CMK (cell line): Measurements from ENCODE around the gene CYP26B1.

Experiments
- DNase-seq: peaks from one replicate; pipeline ENCODE4 v3.0.0-alpha.2; 2010; ENCODE audit warnings: low read depth

The CYP26B1 gene, protein sequence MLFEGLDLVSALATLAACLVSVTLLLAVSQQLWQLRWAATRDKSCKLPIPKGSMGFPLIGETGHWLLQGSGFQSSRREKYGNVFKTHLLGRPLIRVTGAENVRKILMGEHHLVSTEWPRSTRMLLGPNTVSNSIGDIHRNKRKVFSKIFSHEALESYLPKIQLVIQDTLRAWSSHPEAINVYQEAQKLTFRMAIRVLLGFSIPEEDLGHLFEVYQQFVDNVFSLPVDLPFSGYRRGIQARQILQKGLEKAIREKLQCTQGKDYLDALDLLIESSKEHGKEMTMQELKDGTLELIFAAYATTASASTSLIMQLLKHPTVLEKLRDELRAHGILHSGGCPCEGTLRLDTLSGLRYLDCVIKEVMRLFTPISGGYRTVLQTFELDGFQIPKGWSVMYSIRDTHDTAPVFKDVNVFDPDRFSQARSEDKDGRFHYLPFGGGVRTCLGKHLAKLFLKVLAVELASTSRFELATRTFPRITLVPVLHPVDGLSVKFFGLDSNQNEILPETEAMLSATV

DNA sequence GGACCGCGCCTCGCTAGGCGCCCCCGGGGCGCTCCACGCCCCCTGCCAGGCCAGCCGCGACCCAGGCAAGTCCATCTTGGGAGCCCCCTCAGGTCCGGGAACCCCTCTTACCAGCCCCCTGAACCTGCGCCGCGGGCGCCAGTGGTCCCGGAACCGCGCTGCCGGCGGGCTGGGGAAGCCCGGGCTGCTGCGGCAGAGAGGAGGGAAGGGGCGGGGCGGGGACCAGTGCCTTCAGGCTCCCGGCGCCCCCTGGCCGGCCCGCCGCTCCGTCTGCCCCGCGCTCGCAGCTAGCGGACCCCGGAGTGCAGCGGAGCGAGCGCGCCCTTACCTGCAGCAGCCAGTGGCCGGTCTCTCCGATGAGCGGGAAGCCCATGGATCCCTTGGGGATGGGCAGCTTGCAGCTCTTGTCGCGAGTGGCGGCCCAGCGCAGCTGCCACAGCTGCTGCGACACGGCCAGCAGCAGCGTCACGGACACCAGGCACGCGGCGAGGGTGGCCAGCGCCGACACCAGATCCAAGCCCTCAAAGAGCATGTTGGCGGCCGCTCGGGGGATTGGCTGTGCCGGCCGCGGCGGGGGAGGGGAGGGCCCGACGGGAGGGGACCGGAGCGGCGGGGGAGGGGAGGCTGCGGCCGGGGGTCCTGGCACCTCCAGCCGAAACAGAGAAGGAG lies at the start of gene CYP26B1:
Gene CYP26B1, minus strand, starts transcription at position 560 of the 669 bp plus-strand sequence. Its CDS starts 28 bp downstream, at position 532.
- DNase-seq = no peak

DNA sequence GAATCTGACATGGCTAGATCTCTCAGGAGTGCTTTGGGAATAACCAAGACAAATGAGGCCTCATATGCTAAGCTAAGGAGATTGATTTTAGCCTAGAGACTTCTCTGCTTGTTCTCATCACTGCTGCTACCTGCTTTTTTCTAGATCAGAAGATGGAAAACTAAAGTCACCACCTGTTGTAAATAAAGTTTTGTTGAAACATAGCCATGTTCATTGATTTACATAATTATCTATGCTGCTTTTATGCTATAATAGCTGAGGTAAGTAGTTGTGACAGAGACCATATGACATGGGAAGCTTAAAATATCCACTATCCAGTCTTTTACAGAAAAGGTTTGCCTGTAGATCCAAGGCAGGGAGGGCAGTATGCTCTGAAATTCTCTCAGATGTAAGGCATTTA lies 46.1 kb upstream of the CYP26B1 start:
- DNase-seq = no peak

DNA sequence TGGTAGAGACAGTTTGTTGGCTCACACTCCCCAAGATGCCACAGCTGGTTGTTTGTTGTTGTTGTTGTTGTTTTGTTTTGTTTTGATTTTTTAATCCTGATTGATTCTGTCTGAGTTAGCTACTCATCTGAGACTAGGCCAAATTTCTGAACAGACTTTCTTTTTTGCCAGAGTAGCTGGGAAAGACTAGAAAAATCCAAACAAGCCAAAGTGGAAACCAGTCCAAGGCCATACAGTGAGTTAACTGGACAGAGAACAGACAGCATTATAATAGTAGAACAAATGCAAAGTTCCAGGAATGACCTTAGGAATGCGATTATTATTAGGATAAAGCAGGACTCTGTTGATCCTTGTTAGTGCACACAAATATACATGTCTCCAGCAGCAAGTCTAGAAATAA lies 43.8 kb upstream of the CYP26B1 start:
- DNase-seq = no peak

DNA sequence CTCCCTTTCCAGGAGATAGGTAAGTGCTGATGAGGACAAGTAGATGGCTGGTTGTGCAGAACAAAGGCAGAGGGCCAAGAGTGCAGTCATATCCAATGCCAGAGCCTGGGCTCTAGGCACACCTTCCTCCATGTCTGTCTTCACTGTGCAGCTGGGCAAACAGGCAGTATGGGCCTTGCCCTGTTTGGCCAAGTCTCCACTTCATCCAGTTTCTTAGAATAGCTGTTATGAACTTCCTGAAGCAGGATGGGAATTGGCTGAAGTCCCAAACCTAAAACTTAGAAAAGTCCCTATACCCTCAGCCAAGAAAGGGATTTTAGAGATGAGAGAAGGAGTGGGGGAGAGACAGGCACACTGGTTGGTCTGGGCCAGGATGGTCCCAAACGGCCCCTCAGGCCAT lies 37.5 kb upstream of the CYP26B1 start:
- DNase-seq = no peak

DNA sequence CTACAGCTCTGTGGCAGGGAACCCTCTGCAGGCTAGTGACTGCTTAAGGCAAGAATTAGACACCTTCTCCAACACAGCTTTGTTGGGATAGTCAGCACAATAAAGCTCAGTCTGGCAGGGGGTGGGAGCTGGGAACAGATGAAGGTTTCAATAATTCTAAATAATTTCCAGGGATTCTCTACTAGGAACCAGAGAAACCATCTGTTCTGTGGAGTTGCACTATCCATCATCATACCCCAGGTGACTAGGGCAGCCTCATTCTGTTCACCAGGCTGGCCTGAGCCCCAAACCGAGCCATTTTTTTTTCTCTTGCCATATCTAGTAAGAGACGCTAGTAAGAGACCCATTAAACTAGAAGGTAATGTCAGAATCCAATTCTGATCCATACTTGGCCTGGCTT lies 35.8 kb upstream of the CYP26B1 start:
- DNase-seq = no peak

DNA sequence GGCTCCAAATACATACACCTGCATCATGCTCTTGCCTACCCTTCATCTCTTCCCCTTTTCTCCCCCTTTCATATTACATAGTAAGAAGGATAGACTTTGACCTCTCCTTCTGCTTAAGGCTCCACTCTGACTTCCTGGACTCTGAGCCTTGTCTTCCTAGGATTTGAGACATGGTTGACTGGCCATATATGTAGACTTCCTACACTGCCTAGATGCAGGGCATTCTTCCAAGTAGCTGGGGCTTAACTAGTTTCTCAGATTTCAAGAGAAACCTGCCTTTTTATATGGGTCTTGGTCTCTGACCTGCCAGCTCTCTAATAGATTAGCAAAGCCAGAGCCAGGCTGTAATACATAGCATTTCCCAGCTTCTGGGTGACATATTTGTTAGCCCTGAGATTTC lies 35.4 kb upstream of the CYP26B1 start:
- no peak for DNase-seq

DNA sequence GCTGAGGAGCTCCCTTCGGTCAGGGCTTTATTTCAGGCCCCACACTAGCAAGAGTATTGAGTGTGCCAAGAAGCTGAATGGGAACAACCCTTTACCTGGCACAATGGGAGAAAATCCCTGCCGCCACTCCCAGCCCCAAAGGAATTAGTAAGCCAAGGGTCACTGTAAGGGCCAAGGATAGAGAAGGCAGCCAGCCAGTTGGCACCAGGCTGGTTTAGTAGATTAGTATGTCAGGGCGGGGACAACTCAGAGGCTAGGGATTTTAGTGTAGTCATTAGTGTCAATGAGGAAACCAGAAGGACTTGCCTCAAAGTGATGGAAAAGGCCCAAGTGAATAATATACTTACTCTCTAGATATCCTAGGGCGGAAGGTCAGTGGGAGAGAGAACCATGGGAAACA lies 34.9 kb upstream of the CYP26B1 start:
- DNase-seq = no peak

DNA sequence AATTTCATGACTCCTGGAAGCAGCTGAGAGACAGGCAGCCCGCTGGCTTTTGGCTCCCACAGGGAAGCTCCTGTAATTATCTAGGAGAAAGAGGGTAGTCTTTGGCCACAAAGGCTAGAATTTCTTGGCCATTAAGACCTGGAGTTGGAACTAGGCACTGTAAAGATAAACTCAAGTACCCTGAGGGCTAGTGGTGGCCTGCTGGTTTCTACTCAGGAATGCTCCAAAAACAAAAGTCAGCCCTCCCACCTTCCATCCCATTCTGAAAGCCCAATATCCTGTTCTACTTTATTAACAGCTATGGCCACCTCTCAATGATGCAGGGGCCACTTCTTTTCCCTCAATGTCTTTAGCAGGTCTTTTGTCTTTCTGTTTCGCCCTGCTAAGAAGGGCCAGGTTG lies 34.0 kb upstream of the CYP26B1 start:
- no peak for DNase-seq

DNA sequence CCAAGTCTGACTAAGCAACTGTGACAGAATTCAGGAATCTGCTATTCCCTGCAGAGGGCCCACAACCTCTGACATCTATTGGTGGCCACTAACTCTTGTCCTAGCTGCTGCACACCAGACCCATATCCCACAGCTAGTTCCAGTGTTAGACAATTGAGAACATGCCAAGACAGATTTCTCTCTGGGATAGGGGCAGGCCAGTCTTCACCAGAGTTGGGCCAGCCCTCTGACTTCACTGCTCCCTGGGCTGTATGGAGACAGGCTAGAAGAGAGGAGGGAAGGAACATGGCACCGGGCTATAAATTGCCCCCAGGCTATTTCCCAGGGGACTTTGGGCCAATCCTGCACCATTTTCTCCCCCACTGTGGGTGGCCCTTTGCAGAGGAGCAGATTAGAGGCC lies 32.7 kb upstream of the CYP26B1 start:
- DNase-seq = no peak

DNA sequence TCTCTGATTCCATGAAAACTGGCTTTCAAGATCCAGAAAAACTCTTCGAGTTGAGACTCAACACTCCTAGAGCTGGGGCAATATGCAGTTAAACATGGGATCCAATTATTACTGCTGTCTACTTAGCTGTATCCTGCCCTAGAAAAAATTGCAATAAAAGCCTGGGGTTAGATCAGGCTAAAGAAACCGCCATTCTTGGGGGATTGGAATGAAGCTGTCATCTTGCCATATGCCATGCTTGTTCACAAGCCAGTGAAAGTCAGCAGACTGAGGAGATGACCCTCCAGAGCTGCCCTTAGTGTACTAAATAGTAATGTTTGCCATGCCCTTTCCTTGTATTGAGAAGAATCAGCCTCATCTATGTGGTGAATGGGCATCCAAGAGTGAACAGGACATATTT lies 30.9 kb upstream of the CYP26B1 start:
- DNase-seq = no peak

DNA sequence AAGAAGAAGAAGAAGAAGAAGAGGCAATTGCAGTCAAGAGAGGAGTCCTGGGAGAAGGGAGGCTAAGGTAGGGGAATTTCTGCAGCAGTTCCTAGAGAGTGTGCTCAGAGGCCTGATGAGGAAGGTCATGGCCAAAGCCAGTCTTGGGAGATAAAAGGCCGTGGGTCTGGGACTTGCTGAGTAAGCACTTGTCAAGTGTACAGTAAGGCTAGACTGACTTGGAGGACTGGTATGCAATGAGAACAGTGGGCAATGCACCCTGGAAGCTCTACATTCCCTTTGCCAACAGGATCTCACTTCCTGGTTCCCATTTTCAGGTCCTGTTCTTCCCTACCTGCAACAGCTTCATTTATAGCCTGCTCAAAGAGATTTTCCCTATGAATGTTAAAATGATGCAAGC lies 28.6 kb upstream of the CYP26B1 start:
- no peak for DNase-seq

DNA sequence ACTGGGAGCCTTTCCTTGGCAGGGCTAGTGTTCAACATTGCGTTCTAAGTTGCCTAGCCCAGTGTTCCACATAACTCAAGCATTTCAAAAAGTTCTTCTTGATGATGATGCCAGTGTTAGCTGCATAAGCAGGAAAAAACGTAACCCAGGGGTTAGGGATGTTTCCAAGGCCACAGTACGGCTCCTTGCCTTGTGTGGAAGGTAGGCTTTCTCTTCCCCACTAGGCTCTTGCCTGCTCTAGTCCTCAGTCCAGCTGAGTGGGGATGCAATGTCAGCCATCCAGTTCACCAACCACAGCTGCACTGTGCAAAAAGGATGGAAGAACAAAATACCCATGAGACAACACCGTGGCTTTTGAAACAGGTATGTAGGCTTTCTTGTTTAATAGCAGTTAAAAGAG lies 28.0 kb upstream of the CYP26B1 start:
- DNase-seq = no peak

DNA sequence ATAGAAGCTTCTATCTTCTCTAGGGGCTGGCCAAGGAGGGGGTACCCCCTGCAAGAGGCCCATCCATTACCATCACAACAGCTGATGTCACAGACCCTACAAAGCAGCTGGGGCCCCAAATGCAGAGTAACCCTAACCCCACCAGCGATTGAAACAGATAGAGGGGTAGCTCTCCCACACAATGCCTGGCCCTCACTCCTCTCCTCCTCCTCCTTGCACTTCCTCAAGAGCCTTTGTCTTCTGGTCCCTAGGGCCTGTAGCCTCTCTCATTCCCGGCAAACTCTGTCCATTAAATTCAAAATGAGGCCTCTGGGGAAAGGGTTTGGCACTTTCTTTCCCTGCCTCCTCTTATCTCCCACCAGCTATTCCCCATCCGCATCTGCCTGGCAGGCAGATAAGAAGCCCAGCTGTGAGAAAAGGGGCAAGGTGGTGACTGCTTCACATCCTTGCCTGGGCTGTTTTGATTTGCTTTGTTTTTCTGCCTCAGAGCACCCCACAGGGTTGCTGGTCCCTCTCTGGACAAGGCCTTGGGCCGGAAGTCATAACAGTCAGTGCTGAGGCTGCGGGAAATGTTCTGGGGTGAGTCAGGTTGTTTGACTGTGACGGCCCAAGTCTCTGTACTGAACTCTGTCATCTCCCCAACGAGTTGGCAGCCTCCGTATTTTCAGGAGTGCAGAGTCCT lies 26.1 kb upstream of the CYP26B1 start:
- no peak for DNase-seq

DNA sequence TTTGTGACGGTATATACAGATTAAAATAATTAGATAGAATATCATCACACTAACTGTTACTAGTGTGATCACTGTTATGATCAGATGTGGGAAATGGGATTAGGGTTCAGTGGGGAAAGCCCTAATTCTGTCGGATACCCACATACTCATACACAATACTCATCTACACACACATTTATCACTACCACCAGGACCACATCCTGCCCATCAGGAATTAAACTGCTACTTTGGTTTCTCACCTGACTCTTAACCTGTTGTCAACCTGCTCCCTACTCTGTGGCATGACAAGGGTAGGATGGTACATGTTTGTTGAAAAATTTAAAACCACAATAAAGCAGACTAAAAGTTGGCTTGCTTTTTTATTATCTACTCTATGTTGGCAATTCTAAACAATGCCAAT lies 24.8 kb upstream of the CYP26B1 start:
- DNase-seq = no peak

DNA sequence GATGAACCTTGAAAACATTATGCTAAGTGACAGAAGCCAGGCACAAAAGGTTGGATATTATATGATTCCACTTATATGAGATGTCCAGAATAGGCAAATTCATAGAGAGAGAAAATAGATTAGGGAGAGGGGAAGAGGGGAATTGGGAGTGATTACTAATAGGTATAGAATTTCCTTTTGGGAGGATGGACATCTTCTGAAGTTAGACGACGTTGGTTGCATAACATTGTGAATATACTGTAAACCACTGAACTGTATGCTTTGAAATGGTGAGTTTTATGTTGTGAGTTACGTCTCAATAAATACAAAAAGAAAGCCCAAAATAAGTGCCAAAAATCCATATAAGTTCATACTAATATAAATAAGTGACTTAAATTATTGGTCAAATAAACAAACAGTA lies 18.6 kb upstream of the CYP26B1 start:
- DNase-seq = no peak

DNA sequence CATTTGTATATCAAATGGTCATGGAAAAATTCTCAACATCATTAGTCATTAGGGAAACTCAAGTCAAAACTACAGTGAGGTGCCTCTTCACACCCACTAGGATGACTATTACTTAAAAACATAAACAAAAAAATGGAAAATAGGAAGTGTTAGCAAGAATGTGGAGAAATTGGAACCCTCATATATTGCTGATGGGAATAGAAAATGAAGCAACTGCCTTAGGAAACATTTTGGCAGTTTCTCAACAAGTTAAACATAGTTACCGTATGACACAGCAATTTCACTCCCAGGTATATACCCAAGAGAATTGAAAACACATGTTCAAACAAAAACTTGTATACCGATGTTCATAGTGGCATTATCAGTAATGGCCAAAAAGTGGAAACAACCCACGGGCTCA lies 18.1 kb upstream of the CYP26B1 start:
- DNase-seq = no peak

DNA sequence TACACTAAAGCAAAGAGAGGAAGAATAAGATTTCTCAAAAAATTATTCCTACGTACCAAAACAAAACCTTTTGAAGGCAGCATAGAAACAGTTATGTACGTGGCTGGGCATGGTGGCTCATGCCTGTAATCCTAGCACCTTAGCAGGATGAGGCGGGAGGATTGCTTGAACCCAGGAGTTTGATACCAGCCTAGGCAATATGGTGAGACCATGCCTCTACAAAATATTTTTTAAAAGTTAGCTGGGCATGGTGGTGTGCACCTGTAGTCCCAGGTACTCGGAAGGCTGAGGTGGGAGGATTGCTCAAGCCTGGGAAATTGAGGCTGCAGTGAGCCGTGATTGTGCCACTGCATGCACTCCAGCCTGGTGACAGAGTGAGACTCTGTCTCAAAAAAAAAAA lies 14.9 kb upstream of the CYP26B1 start:
- DNase-seq = no peak

DNA sequence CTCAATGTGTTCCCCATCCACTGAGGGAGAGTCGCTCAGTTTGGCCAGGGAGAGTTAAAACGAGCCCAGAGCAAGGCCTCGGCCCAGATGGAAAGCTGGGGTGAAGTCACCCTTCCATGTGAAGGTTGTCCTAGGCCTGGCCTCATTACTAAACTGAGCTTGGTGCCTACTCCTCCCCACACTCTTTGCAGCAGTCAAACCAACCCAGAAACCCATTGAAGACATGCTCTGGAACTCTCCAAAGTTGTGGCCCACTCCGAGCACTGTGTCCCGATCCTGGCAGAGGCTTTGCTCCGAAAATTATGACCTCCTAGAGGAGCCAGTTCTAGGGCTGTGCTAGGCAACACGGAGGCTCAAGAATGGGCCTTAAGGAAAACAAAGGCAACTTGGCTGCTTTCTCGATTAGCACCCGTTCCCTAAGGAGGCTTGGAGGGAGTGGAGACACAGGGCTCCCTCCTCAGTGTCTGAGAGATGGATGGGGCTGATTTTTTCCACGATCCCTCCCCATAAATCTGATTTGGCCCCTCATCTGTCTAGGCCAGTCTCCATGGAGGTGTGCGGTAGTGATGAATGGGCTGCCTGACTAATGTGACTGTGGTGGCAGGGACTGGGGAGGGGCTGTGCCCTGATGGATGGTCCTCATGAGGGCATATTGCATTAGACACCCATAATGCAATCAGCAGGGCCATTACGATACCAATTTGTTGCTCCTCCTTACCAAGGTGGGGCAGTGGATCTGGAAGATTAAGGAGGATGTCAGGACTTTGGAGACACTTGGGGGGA lies 11.7 kb upstream of the CYP26B1 start:
- DNase-seq = no peak

DNA sequence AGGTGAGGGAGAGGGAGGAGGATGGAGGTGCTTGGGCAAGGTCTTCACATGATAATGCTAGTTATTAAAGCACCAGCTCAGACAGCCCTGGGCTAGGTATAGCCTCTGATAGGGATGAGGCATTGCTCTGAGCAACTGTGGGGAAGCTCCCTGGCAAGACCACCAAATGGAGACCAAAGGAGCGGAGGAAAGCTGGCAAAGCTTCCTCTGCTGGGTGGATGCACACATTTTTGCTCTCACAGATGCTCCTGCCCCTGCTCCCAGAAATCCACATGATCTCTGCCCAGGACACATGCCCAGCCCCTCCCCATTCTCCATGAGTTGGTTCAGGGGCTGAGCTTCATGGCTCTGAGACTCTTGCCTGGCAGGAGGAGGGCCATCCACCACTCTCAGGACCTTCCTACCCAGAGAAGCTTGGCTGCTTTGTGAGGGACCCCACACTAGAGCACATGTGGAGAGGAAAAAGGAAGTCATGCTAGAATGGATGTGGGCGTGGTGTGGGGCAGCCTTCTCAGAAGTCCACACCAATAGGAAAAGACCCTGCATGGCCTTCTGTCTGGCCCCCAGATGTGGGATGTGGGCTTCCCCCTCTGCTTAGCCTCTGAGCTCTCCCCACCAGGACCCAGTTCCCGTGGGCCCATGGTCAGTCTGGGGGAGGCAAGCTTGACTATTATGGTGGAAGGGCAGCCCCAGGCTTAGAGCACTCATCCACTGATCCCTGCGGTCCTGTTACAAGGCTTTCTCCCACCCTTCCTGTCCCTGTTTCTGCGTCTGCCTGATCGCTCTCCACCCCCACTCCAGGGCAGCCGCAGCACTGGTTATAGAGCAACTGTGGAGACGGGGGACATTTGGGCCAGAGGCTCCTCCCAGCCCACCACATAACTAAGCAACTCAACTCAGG lies 10.5 kb upstream of the CYP26B1 start:
- DNase-seq = no peak

DNA sequence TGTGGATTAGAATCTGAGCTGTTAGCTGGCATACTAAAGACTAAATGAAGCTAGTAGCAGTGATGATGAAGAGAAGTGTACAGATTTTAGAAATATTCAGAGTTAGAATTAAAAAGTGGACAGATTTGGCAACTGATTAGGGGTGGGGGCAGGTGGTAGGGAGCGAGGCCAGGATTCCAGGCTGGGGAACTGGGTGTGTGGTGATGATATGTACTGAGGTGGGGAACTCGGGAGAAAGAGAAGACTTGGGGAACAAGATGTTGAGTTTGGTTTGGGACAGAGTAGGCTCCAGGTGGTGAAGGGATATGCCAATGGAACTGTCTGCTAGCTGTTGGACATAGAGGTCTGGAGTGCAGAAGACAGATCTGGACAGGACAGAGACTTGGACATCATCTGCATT lies 9.2 kb upstream of the CYP26B1 start:
- no peak for DNase-seq

DNA sequence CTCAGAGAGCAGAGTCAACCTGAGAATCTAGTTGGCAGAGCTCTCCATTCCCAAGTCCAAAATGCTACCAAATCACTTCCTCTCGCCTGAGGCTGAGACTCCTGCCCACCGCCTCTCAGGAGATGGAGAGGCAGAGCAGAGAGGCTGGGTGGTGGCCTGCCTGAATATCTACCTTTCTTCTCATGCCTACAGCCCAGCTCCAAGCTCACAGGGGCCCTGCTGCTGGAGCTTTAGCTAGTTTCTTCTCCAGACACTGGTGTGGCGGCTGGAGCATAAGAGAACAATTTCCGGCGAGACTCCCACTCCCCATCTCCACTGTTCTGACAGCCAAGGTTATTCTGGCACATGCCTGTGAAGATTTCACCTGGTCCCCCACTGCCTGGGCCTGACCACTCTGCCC lies 8.1 kb upstream of the CYP26B1 start:
- DNase-seq = no peak
